ENCODE data around the gene SPEN. TPM values are rescaled to one million over a fixed set of nuclear protein-coding genes. Genes with fewer than 3 reads are reported as not detected.

Gene SPEN
- polyA plus RNA-seq, 1 of the 3 experiments (the other 2 are of a cell fraction) = 6.1 TPM

DNA sequence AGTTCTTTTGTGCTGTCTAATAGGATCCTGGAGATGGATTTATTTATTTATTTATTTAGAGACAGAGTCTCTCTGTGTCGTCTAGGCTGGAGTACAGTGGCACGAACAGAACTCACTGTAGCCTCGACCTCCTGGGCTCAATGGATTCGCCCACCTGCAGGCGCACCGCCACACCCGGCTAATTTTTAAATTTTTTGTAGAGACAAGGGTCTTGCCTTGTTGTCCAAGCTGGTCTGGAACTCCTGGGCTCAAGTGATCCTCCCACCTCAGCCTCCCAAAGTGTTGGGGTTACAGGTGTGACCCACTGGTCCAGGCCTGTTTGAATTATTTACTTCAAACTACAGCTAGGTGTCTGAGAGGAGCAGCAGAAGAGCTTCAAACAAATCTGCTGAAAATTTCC is 9.6 kb upstream of the SPEN start:
- Histone ChIP-seq H3K9me3 (no peaks in the 10 kb centered on the region; the same call in 1 of the 2 replicates), H2AFZ (ENCODE audit: low read depth) (no peak overlapping the region), H3K4me3 (ENCODE audit: low read depth in 2 of 2, low read length in 1 of 2) (no peak overlapping the region), H4K20me1 (ENCODE audit: insufficient read depth) (no peaks in the 10 kb centered on the region), H3K4me2 (no peak overlapping the region), H3F3A (replicated peaks; ENCODE audit: insufficient read depth) (peaks cover 34% of the 10 kb centered on the region), H3K36me3 (replicated peaks in 1 of 2; ENCODE audit: control insufficient read depth in 1 of 2, insufficient read depth in 2 of 2, low read length in 1 of 2) (no peaks in the 10 kb centered on the region), H3K9me2 (no peaks in the 10 kb centered on the region), H3K27me3 (ENCODE audit: insufficient read depth) (no peaks in the 10 kb centered on the region), H3K4me1 (ENCODE audit: control insufficient read depth in 1 of 2, insufficient read depth in 2 of 2, low read depth in 1 of 2, low read length in 1 of 2) (peaks cover 3 to 4% of the 10 kb centered on the region in 2 experiments; a peak in 2 of 4 replicates), H3K9ac (no peak overlapping the region), H3K79me2 (ENCODE audit: insufficient read depth) (peaks cover 13% of the 10 kb centered on the region), H3K27ac (ENCODE audit: low read depth in 2 of 2, low read length in 1 of 2) (no peak overlapping the region)
- no peak for TF ChIP-seq YY1 (IDR thresholded peaks at IDR 0.05; ENCODE audit: low read depth)
- TF ChIP-seq TCF12 (IDR thresholded peaks at IDR 0.05) = no peak
- TF ChIP-seq FOSL2 (IDR thresholded peaks at IDR 0.05; ENCODE audit: borderline replicate concordance, low read depth) = no peak
- no peak for TF ChIP-seq SIN3A (IDR thresholded peaks at IDR 0.05; ENCODE audit: borderline replicate concordance, low read depth, low read length)
- ChIA-PET POLR2A (interaction anchor here (3.0 kb wide), 1 partner anchor 9 kb away, joined by 14 read pairs; the partner anchor contains the start of gene SPEN), CTCF (interaction anchor here (3.3 kb wide), 1 partner anchor 9 kb away, joined by 10 read pairs; the partner anchor contains the start of gene SPEN)
- 97% methylated on average over 7 of the region's 7 CpGs for WGBS (ENCODE audit: low lambda C conversion rate)
- no peak for DNase-seq

DNA sequence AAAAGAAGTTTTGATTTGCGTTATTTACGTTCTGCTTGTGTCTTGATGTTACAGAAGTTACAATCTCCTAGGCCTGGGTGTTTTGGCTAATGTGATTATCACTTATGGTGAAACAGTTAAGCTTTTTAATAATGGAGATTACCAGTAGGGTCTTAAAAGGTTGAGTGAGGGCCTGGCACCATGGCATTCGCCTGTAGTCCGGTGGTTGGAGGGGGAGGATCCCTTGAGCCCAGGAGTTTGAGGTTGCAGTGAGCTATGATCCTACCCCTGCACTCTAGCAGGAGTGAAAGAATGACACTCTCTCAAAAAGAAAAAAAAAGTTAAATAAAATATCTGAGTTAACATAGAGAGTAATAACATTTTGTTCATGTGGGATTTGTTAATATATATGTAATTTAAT is 8.8 kb upstream of the SPEN start:
- Histone ChIP-seq H3K4me2 (no peak overlapping the region), H3K36me3 (replicated peaks in 1 of 2; ENCODE audit: control insufficient read depth in 1 of 2, insufficient read depth in 2 of 2, low read length in 1 of 2) (no peaks in the 10 kb centered on the region), H3F3A (replicated peaks; ENCODE audit: insufficient read depth) (peaks cover 34% of the 10 kb centered on the region), H3K79me2 (ENCODE audit: insufficient read depth) (peaks cover 5% of the 10 kb centered on the region), H3K9ac (no peak overlapping the region), H3K4me1 (ENCODE audit: control insufficient read depth in 1 of 2, insufficient read depth in 2 of 2, low read depth in 1 of 2, low read length in 1 of 2) (no peaks in the 10 kb centered on the region; a peak in 1 of 4 replicates), H3K27ac (ENCODE audit: low read depth in 2 of 2, low read length in 1 of 2) (no peak overlapping the region), H3K9me3 (no peaks in the 10 kb centered on the region; the same call in 1 of the 2 replicates), H3K9me2 (no peaks in the 10 kb centered on the region), H3K27me3 (ENCODE audit: insufficient read depth) (no peaks in the 10 kb centered on the region), H4K20me1 (ENCODE audit: insufficient read depth) (no peaks in the 10 kb centered on the region), H2AFZ (ENCODE audit: low read depth) (no peak overlapping the region), H3K4me3 (ENCODE audit: low read depth in 2 of 2, low read length in 1 of 2) (no peak overlapping the region)
- TF ChIP-seq POLR2AphosphoS5 (IDR thresholded peaks at IDR 0.05; ENCODE audit: low read depth, low read length) = no peak
- TF ChIP-seq FOXJ3 (CRISPR knock-in tag; IDR thresholded peaks at IDR 0.05) = no peak
- TF ChIP-seq USF1 (IDR thresholded peaks at IDR 0.05; ENCODE audit: borderline replicate concordance, low read depth) = no peak
- no peak for TF ChIP-seq CHD2 (IDR thresholded peaks at IDR 0.05; ENCODE audit: low read length, partially characterized antibody)
- TF ChIP-seq GATA2 (CRISPR knock-in tag; IDR thresholded peaks at IDR 0.05) = no peak
- TF ChIP-seq RFX5 (IDR thresholded peaks at IDR 0.05; ENCODE audit: low read length) = no peak
- no peak for TF ChIP-seq RXRA (IDR thresholded peaks at IDR 0.05; ENCODE audit: borderline replicate concordance, low read depth)
- no peak for TF ChIP-seq GABPA (IDR thresholded peaks at IDR 0.05; ENCODE audit: low read depth)
- TF ChIP-seq, protein P1, sequence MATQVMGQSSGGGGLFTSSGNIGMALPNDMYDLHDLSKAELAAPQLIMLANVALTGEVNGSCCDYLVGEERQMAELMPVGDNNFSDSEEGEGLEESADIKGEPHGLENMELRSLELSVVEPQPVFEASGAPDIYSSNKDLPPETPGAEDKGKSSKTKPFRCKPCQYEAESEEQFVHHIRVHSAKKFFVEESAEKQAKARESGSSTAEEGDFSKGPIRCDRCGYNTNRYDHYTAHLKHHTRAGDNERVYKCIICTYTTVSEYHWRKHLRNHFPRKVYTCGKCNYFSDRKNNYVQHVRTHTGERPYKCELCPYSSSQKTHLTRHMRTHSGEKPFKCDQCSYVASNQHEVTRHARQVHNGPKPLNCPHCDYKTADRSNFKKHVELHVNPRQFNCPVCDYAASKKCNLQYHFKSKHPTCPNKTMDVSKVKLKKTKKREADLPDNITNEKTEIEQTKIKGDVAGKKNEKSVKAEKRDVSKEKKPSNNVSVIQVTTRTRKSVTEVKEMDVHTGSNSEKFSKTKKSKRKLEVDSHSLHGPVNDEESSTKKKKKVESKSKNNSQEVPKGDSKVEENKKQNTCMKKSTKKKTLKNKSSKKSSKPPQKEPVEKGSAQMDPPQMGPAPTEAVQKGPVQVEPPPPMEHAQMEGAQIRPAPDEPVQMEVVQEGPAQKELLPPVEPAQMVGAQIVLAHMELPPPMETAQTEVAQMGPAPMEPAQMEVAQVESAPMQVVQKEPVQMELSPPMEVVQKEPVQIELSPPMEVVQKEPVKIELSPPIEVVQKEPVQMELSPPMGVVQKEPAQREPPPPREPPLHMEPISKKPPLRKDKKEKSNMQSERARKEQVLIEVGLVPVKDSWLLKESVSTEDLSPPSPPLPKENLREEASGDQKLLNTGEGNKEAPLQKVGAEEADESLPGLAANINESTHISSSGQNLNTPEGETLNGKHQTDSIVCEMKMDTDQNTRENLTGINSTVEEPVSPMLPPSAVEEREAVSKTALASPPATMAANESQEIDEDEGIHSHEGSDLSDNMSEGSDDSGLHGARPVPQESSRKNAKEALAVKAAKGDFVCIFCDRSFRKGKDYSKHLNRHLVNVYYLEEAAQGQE (IDR thresholded peaks at IDR 0.05; ENCODE audit: low read depth, low read length) = no peak
- no peak for TF ChIP-seq IRF3 (IDR thresholded peaks at IDR 0.05; ENCODE audit: low read depth, low read length)
- TF ChIP-seq EZH2phosphoT487 (IDR thresholded peaks at IDR 0.05; ENCODE audit: borderline replicate concordance, low read depth) = no peak
- POLR2A ChIA-PET = interaction anchor here (1.3 kb wide), 1 partner anchor 8 kb away, joined by 4 read pairs; the partner anchor contains the start of gene SPEN
- no peak for DNase-seq
- CTCF ChIA-PET = interaction anchor here (3.3 kb wide), 1 partner anchor 9 kb away, joined by 10 read pairs; the partner anchor contains the start of gene SPEN
- 96% methylated on average over 4 of the region's 4 CpGs for WGBS (ENCODE audit: low lambda C conversion rate)
